Measurements from ENCODE around the gene PYGB.
A peak's percentile ranks its signal among the peaks of the same experiment; 100 is the strongest.

PYGB gene

DNA sequence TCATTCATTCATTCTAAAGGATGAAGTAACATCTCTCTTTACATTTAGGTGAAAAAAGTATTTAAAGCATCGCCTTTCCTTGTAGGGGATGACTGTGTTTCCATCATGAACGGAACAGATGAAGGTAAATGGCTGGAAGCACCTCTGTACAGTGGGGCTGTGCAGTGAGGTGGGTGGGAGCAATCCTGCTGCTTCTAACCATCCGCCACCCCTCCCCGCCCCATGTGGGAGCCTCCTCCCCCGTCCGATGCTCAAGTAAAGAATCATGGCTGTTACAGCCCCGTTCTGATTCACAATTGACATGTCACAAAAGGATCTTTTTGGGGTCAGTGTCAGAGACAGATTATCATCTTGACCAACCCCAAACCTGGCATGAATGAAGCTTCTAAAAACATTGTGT, 33.1 kb upstream of the PYGB start:
- no peak for TF ChIP-seq POLR2A (IDR thresholded peaks at IDR 0.05; ENCODE audit: low read depth, low read length)
- no peak for TF ChIP-seq POLR2AphosphoS5 (IDR thresholded peaks at IDR 0.05; ENCODE audit: low read depth, low read length)
- TF ChIP-seq PAX5 (IDR thresholded peaks at IDR 0.05; ENCODE audit: insufficient read depth, low read length, severe bottlenecking), result no peak
- TF ChIP-seq SPI1 (IDR thresholded peaks at IDR 0.05; ENCODE audit: low read depth, low read length), result no peak
- TF ChIP-seq TAF1 (IDR thresholded peaks at IDR 0.05; ENCODE audit: low read depth, low read length), result no peak
- no peak for TF ChIP-seq POU2F2 (IDR thresholded peaks at IDR 0.05; ENCODE audit: low read depth, low read length)
- FAIRE-seq, result no peak
- DNase-seq (ENCODE audit: insufficient read length, low spot score), result no peak

DNA sequence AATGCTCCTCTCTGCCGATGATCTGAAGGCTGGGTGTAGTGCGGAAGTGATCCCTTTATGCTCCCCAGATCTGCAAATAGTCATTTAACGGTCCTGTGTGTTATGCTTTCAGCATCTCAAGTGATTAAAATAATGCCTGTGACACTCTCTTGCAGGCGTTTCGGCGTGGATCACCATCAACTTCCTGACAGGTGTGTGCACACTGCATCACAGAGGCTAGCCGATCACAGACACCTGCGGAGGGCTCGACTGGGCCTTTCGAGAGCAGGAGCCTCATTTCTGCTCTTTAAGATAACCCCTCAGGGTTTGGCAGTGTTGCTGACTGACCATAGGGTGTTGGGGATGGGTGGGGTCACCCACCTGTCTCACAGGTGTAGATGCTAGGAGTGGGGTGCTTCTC, 32.4 kb upstream of the PYGB start:
- DNase-seq (ENCODE audit: insufficient read length, low spot score) (no peak), FAIRE-seq (no peak)
- TF ChIP-seq TAF1 (IDR thresholded peaks at IDR 0.05; ENCODE audit: low read depth, low read length), result no peak
- no peak for TF ChIP-seq POU2F2 (IDR thresholded peaks at IDR 0.05; ENCODE audit: low read depth, low read length)
- TF ChIP-seq POLR2A (IDR thresholded peaks at IDR 0.05; ENCODE audit: low read depth, low read length), result no peak
- no peak for TF ChIP-seq POLR2AphosphoS5 (IDR thresholded peaks at IDR 0.05; ENCODE audit: low read depth, low read length)
- no peak for TF ChIP-seq SPI1 (IDR thresholded peaks at IDR 0.05; ENCODE audit: low read depth, low read length)
- no peak for TF ChIP-seq PAX5 (IDR thresholded peaks at IDR 0.05; ENCODE audit: insufficient read depth, low read length, severe bottlenecking)

DNA sequence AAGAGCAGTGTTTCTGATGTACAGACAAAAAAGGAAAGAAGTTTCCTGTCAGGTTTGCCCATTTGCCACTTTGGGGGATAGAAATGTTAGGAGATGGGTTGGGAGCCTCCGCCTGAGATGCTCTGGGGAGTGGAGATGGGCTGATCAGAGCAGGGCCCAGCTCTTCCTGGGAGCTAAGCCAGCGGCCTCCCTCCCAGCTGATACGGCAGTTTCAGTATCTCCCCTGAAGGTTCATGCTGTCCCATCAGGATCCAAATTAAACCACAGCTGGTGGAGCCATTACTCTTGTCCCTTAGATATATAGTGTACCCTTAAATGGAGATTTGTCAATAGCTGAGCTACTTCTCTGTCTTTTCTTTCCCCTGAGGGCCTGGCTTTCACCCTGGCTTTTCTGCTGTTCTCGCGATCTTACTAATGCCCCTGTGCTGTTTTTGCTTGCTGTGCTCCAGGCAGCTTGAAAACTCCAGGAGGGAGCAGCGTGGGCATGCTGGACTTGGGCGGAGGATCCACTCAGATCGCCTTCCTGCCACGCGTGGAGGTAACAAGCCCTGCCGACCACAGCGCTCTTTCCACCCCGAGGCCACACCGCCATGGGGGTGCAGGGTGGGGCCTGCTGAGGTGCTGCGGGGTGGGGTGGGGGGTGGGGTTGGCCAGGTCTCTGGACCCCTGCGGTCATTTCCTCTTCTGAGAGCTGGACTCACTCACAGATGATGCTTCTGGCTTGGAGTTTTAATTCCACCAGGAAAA, 31.5 kb upstream of the PYGB start:
- FAIRE-seq (no peak), DNase-seq (ENCODE audit: insufficient read length, low spot score) (no peak)
- TF ChIP-seq TAF1 (IDR thresholded peaks at IDR 0.05; ENCODE audit: low read depth, low read length) (no peak), PAX5 (IDR thresholded peaks at IDR 0.05; ENCODE audit: insufficient read depth, low read length, severe bottlenecking) (no peak), POLR2A (IDR thresholded peaks at IDR 0.05; ENCODE audit: low read depth, low read length) (no peak), POLR2AphosphoS5 (IDR thresholded peaks at IDR 0.05; ENCODE audit: low read depth, low read length) (no peak), SPI1 (IDR thresholded peaks at IDR 0.05; ENCODE audit: low read depth, low read length) (no peak), POU2F2 (IDR thresholded peaks at IDR 0.05; ENCODE audit: low read depth, low read length) (no peak)

DNA sequence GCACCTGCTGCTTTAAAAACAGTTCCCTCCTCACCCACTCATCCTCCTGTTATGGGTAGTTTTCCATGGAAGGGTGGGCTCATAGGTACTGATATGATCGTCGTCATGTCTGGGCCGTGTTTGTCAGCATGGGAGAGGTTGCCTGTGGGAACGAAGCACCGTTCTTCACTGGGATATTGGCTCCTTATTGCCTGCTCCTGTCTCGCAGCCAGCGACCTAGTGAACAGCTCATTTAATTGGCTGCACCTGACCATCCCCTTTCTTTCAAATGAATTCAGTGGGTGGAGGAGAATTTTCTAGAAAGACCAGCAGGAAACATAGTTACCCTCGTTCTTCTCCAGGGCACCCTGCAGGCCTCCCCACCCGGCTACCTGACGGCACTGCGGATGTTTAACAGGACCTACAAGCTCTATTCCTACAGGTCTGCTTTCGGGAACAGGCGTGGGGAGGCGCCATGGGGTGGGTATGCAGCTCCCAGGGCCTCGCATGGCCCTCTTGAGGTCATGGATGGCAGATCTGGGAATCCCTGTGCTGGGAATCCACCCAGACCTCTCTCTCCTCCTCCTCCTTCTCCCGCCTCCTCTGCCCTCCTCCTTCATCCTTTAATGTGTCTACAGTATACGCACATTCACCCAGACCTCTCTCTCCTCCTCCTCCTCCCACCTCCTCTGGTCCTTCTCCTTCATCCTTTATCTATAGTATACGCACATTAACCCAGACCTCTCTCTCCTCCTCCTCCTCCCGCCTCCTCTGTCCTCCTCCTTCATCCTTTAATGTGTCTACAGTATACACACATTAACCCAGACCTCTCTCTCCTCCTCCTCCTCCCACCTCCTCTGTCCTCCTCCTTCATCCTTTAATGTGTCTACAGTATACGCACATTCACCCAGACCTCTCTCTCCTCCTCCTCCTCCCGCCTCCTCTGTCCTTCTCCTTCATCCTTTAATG, 30.4 kb upstream of the PYGB start:
- peak; percentile 59 for FAIRE-seq
- no peak for TF ChIP-seq PAX5 (IDR thresholded peaks at IDR 0.05; ENCODE audit: insufficient read depth, low read length, severe bottlenecking)
- no peak for TF ChIP-seq SPI1 (IDR thresholded peaks at IDR 0.05; ENCODE audit: low read depth, low read length)
- no peak for TF ChIP-seq POLR2A (IDR thresholded peaks at IDR 0.05; ENCODE audit: low read depth, low read length)
- no peak for TF ChIP-seq POLR2AphosphoS5 (IDR thresholded peaks at IDR 0.05; ENCODE audit: low read depth, low read length)

DNA sequence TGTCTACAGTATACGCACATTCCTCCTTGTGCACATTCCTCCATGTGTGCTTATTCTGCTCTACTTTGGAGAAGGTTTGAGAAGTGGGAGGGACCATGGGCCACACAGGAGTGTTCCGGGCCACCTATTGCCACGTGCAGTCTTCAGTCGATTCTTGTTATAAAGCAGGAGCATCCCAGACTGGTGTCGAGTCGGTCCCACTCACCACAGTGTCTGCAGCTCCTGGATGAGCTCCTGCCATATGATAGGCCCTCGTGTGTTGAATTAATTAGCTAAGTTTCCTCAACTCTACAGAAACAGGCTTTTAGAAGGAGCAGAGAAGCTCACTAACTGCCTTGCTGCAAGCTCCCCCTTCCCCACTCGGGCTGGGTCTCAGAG, 29.8 kb upstream of the PYGB start:
- no peak for DNase-seq (ENCODE audit: insufficient read length, low spot score)
- FAIRE-seq, result no peak
- TF ChIP-seq POU2F2 (IDR thresholded peaks at IDR 0.05; ENCODE audit: low read depth, low read length), result no peak
- no peak for TF ChIP-seq TAF1 (IDR thresholded peaks at IDR 0.05; ENCODE audit: low read depth, low read length)
- TF ChIP-seq SPI1 (IDR thresholded peaks at IDR 0.05; ENCODE audit: low read depth, low read length), result no peak

More for the DNA sequence above, 30.4 kb upstream of the PYGB start:
- DNase-seq (ENCODE audit: insufficient read length, low spot score), result no peak

DNA sequence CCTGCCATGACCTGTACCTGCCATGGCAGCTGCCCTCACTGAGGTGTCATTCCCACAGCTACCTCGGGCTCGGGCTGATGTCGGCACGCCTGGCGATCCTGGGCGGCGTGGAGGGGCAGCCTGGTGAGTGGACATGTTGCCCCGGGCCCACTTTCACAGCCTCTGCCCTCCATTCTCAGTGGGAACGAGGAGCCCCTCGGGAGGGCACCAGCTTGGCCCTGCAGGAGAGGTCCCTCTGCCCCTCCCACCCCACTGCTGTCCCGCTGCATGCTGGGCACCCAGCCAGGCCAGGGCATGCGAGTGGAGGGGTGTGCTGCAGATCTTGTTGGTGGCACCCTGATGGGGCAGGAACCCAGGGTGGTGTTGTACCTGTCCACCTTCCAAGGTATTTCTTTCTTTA, 29.4 kb upstream of the PYGB start:
- FAIRE-seq (no peak), DNase-seq (ENCODE audit: insufficient read length, low spot score) (no peak)
- no peak for TF ChIP-seq SPI1 (IDR thresholded peaks at IDR 0.05; ENCODE audit: low read depth, low read length)
- no peak for TF ChIP-seq POLR2AphosphoS5 (IDR thresholded peaks at IDR 0.05; ENCODE audit: low read depth, low read length)
- no peak for TF ChIP-seq TAF1 (IDR thresholded peaks at IDR 0.05; ENCODE audit: low read depth, low read length)
- no peak for TF ChIP-seq POU2F2 (IDR thresholded peaks at IDR 0.05; ENCODE audit: low read depth, low read length)
- TF ChIP-seq POLR2A (IDR thresholded peaks at IDR 0.05; ENCODE audit: low read depth, low read length), result no peak
- TF ChIP-seq PAX5 (IDR thresholded peaks at IDR 0.05; ENCODE audit: insufficient read depth, low read length, severe bottlenecking), result no peak

DNA sequence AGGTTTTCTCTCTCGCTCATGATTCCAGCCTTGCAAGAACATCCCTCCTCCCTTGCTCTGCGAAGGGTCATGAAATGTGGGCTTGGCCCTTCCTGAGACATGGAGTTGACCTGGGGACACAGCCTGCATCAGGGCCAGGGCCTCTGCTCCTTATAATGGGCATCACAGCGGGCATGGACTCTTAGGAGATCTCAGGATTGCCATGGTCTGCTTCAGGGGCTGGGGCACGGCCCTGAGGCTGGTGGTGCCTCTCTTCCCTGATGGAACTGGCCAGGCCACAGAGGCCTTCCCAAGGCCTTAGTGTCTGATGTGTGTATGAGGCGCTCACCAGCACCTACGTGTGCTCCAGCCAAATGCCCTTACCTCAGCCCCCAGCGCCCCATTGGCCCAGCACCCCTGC, 28.5 kb upstream of the PYGB start:
- TF ChIP-seq PAX5 (IDR thresholded peaks at IDR 0.05; ENCODE audit: insufficient read depth, low read length, severe bottlenecking), result no peak
- no peak for FAIRE-seq
- no peak for DNase-seq (ENCODE audit: insufficient read length, low spot score)

DNA sequence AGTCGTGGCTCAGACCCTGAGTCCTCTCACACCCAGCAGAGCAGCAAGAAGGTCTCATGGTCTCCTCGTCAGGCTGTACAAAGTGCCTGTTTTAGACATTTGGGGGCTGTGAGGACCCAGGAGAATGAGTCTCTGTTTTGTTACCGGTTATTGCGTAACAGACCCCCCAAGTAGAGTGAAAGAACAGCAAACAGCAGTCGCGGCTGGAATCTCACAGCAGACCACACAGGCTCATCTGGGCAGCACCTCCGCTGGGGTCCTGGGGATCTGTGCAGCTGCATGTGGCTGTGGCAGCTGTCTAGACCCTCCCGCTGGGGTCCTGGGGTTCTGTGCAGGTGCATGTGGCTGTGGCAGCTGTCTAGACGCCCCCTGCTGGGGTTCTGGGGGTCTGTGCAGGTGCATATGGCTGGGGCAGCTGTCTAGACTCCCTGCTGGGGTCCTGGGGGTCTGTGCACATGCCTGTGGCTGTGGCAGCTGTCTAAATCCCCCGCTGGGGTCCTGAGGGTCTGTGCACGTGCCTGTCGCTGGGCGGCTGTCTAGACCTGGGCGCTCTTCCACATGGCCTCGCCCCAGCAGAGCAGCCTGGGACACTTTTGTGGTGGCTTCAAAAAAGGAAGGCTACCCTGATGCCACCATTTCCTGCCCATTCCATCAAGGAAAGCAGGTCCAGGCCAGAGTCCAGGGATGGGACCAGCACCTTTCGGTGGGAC, 27.7 kb upstream of the PYGB start:
- TF ChIP-seq SPI1 (IDR thresholded peaks at IDR 0.05; ENCODE audit: low read depth, low read length) (no peak), POLR2A (IDR thresholded peaks at IDR 0.05; ENCODE audit: low read depth, low read length) (no peak)
- FAIRE-seq (no peak), DNase-seq (ENCODE audit: insufficient read length, low spot score) (no peak)

DNA sequence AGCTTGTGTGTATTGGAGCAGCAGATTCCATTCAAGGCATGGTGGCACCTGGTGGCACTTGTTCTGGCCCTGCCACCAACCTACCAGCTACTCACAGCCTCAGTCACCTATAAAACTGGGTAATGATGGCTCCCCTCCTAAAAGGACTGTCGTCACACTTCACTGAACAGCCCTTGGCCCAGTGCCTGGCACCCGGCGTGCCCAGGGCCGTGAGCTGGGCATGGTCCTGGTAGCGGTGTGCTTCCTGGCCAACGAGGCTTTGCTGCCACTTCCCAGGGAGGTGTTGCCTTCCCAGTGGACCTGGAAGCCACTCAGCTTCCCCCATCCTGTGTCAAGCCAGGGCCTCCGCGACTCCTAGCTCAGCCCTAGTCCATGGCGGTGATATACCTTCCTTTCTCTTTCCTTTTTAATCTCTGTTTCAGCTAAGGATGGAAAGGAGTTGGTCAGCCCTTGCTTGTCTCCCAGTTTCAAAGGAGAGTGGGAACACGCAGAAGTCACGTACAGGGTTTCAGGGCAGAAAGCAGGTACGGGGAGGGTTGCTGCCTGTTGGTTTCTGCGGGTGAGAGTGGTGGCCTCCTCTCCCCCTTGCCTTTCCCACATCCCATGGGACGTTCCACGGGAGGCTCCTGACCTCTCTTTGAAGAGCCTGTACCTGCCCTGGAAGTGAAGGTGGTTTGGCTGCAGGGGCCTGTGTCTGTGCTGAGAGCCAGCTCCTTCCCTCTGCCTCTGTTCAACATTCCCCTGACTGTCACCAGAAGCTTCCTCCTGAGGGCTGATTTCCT, 26.9 kb upstream of the PYGB start:
- DNase-seq (ENCODE audit: insufficient read length, low spot score) (no peak), FAIRE-seq (no peak)
- TF ChIP-seq SPI1 (IDR thresholded peaks at IDR 0.05; ENCODE audit: low read depth, low read length), result no peak
- TF ChIP-seq POLR2A (IDR thresholded peaks at IDR 0.05; ENCODE audit: low read depth, low read length), result no peak
- no peak for TF ChIP-seq POLR2AphosphoS5 (IDR thresholded peaks at IDR 0.05; ENCODE audit: low read depth, low read length)
- no peak for TF ChIP-seq POU2F2 (IDR thresholded peaks at IDR 0.05; ENCODE audit: low read depth, low read length)
- TF ChIP-seq PAX5 (IDR thresholded peaks at IDR 0.05; ENCODE audit: insufficient read depth, low read length, severe bottlenecking), result no peak
- no peak for TF ChIP-seq TAF1 (IDR thresholded peaks at IDR 0.05; ENCODE audit: low read depth, low read length)
